NCI-H146 treated with DMSO at 0.1 percent for 48 hours (cell line): Measurements from ENCODE around the gene DNAJB8.

ENCODE experiments used
- DNase-seq: peaks from one replicate; lab custom pipeline; 2025; ENCODE audit not compliant: unreplicated experiment; lab: John Stamatoyannopoulos, UW

Gene DNAJB8

DNA sequence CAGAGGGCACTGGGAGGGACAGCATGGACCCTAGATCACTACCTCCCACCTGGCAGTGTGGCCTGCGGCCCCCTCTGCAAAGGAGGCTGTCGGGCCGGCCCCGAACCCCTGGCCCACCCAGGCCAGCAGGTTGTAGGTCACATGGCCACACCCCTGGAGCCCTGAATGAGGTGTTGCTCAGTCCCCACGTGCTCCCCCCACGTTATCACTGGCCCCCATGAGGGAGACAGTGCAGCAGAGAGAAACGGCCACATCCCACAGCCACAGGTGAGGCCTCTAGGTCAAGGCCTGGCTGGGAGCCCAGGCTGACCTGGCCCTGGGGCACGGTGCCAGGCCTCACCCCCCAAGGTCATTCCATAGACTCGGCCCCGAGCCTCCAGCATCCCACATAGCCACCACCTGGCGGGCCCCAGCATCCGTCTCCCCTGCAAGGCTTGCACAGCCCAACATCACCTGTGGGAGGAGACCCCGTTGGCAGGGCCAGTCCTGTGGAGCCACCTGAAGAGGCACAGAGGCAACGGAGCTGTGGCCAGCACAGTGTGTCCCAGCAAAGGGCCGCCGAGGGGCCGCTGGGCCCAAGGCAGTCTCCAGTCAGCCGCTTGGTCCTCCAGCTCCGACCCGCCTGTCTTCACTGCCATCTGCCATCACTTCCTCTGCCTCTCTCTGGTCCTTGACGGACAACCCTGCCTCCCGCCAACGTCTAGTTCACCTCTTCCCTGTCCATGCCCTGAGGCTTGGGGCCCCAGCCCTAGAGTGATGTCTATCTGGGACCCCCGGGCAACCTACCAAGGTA is 53.1 kb downstream of the DNAJB8 start:
- no peak for DNase-seq

DNA sequence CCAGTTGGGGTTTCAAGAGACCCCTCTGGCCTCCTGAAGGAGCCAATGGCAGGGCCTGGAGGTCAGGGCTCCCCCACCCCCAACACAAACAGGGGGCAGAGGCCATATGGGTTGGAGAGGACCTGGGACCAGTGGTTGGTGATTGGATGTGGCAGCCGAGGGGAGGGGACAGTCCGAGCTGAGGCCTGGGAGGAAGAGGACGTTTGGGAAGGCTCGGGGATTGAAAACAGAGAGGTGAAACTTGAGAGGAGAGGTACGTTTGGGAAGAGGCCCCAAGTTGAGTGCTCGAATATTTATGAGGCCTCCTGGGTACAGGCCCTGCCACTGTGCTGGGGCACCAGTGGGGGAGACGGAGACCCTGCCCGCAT is 53.7 kb downstream of the DNAJB8 start:
- DNase-seq: no peak
